ENCODE results near the gene APOL2. TPM values are rescaled to one million over a fixed set of nuclear protein-coding genes. Genes with fewer than 3 reads are reported as not detected.
"Not testable (repeated sequence)": the region's sequence is repeated elsewhere in the genome, so short reads cannot be mapped to it uniquely, and the experiment has no call there.

Gene APOL2
- total RNA-seq, 5 donors from 2014 or later (not counting 1 experiment from before 2014, with no cell fraction given): 38.3 to 80.7 (median 70.6) TPM

DNA sequence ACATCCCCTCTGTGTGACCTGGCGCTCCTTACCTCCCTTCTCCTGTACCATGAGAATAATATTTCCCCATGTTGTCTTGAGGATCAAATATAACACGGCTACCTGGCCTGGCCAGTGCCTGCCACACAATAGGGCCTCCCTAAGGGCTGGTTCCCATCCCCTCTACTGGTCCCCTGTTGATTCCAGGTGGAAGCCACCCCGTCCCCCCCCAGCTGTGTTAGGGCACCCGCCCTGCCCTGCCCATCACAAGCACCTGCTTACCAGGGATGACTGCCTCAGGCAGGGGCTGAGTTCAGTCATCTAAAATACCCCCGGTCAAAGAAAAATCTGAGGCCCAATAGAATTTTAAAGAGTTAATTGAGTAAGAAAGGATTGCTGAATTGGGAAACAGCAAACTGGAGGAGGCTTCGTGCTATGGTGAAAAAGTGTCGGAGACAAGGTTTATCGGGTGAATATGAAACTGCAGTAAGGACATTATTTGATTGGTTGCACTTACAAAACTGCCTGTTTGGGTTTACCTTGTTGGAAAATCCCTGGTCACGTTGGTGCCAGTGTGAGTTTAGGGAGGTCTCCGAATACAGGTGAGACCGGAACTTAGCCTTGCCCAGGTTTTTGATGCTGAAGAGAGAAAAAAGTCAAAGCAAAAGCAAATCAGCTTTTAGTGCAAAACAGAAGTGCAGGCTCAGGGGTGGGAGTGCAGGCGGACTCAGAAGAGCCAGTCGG, 18.8 kb upstream of the APOL2 start:
- ChIA-PET POLR2A (no interaction called here), CTCF (no interaction called here)
- 85% methylated on average over 9 of the region's 13 CpGs for WGBS (ENCODE audit: insufficient coverage)
- H3K4me1 Mint-ChIP-seq: peaks cover 43 to 62% (median 55%) of the 10 kb centered on the region in 3 donors
- Histone ChIP-seq H3K9me3 (no peaks in the 10 kb centered on the region), H3K4me1 (ENCODE audit: control insufficient read depth in 1 of 2, extremely low read depth in 1 of 2, insufficient read depth in 2 of 2, low read length in 2 of 2) (peaks cover 13 to 51% of the 10 kb centered on the region in 2 experiments), H3K36me3 (ENCODE audit: control insufficient read depth in 2 of 2, extremely low read depth in 1 of 2, insufficient read depth in 1 of 2, low read length in 1 of 2) (peaks cover 3 to 50% of the 10 kb centered on the region in 2 donors), H3K27ac (ENCODE audit: low read length) (peak overlapping the region; percentile 60), H3K4me3 (ENCODE audit: control insufficient read depth in 1 of 2, extremely low read depth in 1 of 2, low read length in 1 of 2) (no peak overlapping the region), H3K27me3 (replicated peaks in 1 of 2; ENCODE audit: control insufficient read depth in 2 of 2, extremely low read depth in 1 of 2, insufficient read depth in 2 of 2, low read length in 1 of 2) (no peaks in the 10 kb centered on the region)
- ATAC-seq (replicated peaks in 1 of 4): peak in 2 of 4 experiments; percentile 21 to 51
- H3K4me3 Mint-ChIP-seq: peak overlapping the region; percentile 10 to 55 (median 51)
- DNase-seq: peak in 3 of 35 experiments; percentile 10 to 44 (median 24)
- peaks cover 54% of the 10 kb centered on the region for H3K36me3 Mint-ChIP-seq
- H3K27ac Mint-ChIP-seq: peak overlapping the region; percentile 84 to 89
- H3K27me3 Mint-ChIP-seq: no peaks in the 10 kb centered on the region
- H3K9me3 Mint-ChIP-seq: no peaks in the 10 kb centered on the region

DNA sequence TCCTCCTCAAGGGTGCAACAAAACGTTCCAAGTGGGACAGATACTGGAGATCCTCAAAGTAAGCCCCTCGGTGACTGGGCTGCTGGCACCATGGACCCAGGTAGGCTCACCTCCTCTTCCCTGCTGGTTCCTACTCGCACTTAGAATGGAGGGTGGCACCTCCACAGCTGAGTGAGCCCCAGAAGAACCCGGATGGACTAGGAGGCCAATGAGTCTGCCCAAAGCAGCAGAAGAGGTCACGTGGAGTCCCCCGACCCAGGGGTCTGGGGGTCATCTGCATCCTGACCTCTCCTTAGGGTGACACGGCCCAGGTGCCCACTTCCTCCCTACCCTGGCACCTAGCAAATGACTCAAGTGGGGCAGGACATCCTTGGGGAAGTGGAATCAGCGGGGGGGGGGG, 18.0 kb upstream of the APOL2 start:
- no peaks in the 10 kb centered on the region for H3K27me3 Mint-ChIP-seq
- ATAC-seq (replicated peaks in 1 of 4): no peak
- 100% methylated on average over 5 of the region's 8 CpGs for WGBS (ENCODE audit: insufficient coverage)
- H3K4me1 Mint-ChIP-seq: peaks cover 52 to 69% (median 62%) of the 10 kb centered on the region in 3 donors
- H3K9me3 Mint-ChIP-seq: no peaks in the 10 kb centered on the region
- no peak overlapping the region for H3K4me3 ChIP-seq (ENCODE audit: control insufficient read depth in 1 of 2, extremely low read depth in 1 of 2, low read length in 1 of 2)
- no peaks in the 10 kb centered on the region for H3K9me3 ChIP-seq
- H3K27me3 ChIP-seq (replicated peaks in 1 of 2; ENCODE audit: control insufficient read depth in 2 of 2, extremely low read depth in 1 of 2, insufficient read depth in 2 of 2, low read length in 1 of 2): no peaks in the 10 kb centered on the region
- ChIA-PET POLR2A (no interaction called here), CTCF (no interaction called here)
- H3K27ac Mint-ChIP-seq: no peak overlapping the region
- peak in 1 of 35 experiments; percentile 12 for DNase-seq
- H3K27ac ChIP-seq (ENCODE audit: low read length): peak overlapping the region; percentile 60
- peaks cover 48% of the 10 kb centered on the region for H3K36me3 Mint-ChIP-seq
- H3K4me1 ChIP-seq (ENCODE audit: control insufficient read depth in 1 of 2, extremely low read depth in 1 of 2, insufficient read depth in 2 of 2, low read length in 2 of 2): peaks cover 14 to 57% of the 10 kb centered on the region in 2 experiments
- H3K36me3 ChIP-seq (ENCODE audit: control insufficient read depth in 2 of 2, extremely low read depth in 1 of 2, insufficient read depth in 1 of 2, low read length in 1 of 2): peaks cover 3 to 44% of the 10 kb centered on the region in 2 donors
- H3K4me3 Mint-ChIP-seq: no peak overlapping the region

DNA sequence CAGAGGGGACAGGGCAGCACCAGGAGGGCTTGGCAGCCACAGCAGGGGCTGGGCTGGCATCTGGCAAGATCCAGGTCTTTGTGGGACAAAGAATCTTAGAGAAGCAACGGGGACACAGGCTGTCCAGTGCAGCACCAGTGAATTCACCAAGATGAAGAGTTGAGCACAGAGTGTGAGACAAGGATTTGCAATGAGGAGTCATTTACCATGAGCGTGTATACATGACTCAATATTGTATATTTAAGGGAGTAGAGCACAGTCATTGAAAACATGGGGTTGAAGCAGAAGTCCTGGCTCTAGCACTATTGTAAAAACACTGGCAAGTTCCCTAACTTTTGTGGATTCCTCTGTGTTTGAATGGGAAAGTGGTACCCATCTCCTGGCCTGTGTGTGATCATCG, 17.2 kb upstream of the APOL2 start:
- H3K9me3 Mint-ChIP-seq: no peaks in the 10 kb centered on the region
- H3K27ac Mint-ChIP-seq: peak overlapping the region; percentile 73 to 78

DNA sequence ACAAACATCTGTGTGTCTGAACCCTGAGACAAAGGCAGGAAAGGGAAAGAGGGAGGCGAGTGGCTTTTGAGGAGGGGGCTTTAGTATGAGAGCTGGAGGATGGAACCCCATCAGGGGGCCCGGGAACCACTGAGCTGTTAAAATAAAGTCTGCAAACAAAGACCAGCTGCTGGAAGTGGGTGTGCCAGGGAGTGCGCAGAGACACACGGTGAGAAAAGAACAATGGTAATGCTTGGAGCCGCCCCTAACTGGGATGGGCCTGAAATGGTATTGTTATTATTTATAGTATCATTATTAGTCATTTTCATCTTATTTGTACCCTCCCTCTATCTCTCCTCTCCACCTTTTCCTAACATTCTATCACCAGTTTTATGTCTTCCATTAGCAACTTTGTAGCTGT, 16.2 kb upstream of the APOL2 start:
- POLR2A ChIA-PET: interaction anchor here in 1 of 2 donors (0.5 kb wide), 1 partner anchor 62 kb away, joined by 3 read pairs; no protein-coding TSS in a partner anchor
- peaks cover 32% of the 10 kb centered on the region for H3K36me3 Mint-ChIP-seq
- H3K9me3 Mint-ChIP-seq; H3K27ac ChIP-seq (ENCODE audit: low read length); H3K27me3 Mint-ChIP-seq; ATAC-seq (replicated peaks in 1 of 4); H3K9me3 ChIP-seq; H3K27me3 ChIP-seq (replicated peaks in 1 of 2; ENCODE audit: control insufficient read depth in 2 of 2, extremely low read depth in 1 of 2, insufficient read depth in 2 of 2, low read length in 1 of 2); DNase-seq; H3K4me3 ChIP-seq (ENCODE audit: control insufficient read depth in 1 of 2, extremely low read depth in 1 of 2, low read length in 1 of 2): not testable (repeated sequence)
- H3K4me1 Mint-ChIP-seq: peaks cover 52 to 71% (median 62%) of the 10 kb centered on the region in 3 donors
- H3K4me3 Mint-ChIP-seq: peak overlapping the region in 2 of 3 donors; percentile 28 to 96
- H3K27ac Mint-ChIP-seq: peak overlapping the region; percentile 73 to 78
- peaks cover 14 to 60% of the 10 kb centered on the region in 2 experiments for H3K4me1 ChIP-seq (ENCODE audit: control insufficient read depth in 1 of 2, extremely low read depth in 1 of 2, insufficient read depth in 2 of 2, low read length in 2 of 2)
- CTCF ChIA-PET: interaction anchor here in 1 of 2 donors (0.7 kb wide), 1 partner anchor 16 kb away, joined by 3 read pairs; the partner anchor contains the start of gene APOL2
- H3K36me3 ChIP-seq (ENCODE audit: control insufficient read depth in 2 of 2, extremely low read depth in 1 of 2, insufficient read depth in 1 of 2, low read length in 1 of 2): peaks cover 3 to 28% of the 10 kb centered on the region in 2 donors
- WGBS (ENCODE audit: insufficient coverage): no CpG with 5 or more reads among the region's 5 CpGs

More for the DNA sequence above, 17.2 kb upstream of the APOL2 start:
- peaks cover 14 to 60% of the 10 kb centered on the region in 2 experiments for H3K4me1 ChIP-seq (ENCODE audit: control insufficient read depth in 1 of 2, extremely low read depth in 1 of 2, insufficient read depth in 2 of 2, low read length in 2 of 2)
- no peak overlapping the region for H3K27ac ChIP-seq (ENCODE audit: low read length)
- no peak for ATAC-seq (replicated peaks in 1 of 4)
- no peak for DNase-seq
- H3K4me3 ChIP-seq (ENCODE audit: control insufficient read depth in 1 of 2, extremely low read depth in 1 of 2, low read length in 1 of 2): no peak overlapping the region
- H3K4me1 Mint-ChIP-seq: peaks cover 52 to 74% (median 62%) of the 10 kb centered on the region in 3 donors
- H3K36me3 Mint-ChIP-seq: peaks cover 40% of the 10 kb centered on the region
- H3K27me3 Mint-ChIP-seq: no peaks in the 10 kb centered on the region
- CTCF ChIA-PET: no interaction called here
- WGBS (ENCODE audit: insufficient coverage): 90% methylated on average over 2 of the region's 3 CpGs
- H3K27me3 ChIP-seq (replicated peaks in 1 of 2; ENCODE audit: control insufficient read depth in 2 of 2, extremely low read depth in 1 of 2, insufficient read depth in 2 of 2, low read length in 1 of 2): no peaks in the 10 kb centered on the region
- peaks cover 3 to 37% of the 10 kb centered on the region in 2 donors for H3K36me3 ChIP-seq (ENCODE audit: control insufficient read depth in 2 of 2, extremely low read depth in 1 of 2, insufficient read depth in 1 of 2, low read length in 1 of 2)
- H3K4me3 Mint-ChIP-seq: no peak overlapping the region
- no peaks in the 10 kb centered on the region for H3K9me3 ChIP-seq
- POLR2A ChIA-PET: no interaction called here

DNA sequence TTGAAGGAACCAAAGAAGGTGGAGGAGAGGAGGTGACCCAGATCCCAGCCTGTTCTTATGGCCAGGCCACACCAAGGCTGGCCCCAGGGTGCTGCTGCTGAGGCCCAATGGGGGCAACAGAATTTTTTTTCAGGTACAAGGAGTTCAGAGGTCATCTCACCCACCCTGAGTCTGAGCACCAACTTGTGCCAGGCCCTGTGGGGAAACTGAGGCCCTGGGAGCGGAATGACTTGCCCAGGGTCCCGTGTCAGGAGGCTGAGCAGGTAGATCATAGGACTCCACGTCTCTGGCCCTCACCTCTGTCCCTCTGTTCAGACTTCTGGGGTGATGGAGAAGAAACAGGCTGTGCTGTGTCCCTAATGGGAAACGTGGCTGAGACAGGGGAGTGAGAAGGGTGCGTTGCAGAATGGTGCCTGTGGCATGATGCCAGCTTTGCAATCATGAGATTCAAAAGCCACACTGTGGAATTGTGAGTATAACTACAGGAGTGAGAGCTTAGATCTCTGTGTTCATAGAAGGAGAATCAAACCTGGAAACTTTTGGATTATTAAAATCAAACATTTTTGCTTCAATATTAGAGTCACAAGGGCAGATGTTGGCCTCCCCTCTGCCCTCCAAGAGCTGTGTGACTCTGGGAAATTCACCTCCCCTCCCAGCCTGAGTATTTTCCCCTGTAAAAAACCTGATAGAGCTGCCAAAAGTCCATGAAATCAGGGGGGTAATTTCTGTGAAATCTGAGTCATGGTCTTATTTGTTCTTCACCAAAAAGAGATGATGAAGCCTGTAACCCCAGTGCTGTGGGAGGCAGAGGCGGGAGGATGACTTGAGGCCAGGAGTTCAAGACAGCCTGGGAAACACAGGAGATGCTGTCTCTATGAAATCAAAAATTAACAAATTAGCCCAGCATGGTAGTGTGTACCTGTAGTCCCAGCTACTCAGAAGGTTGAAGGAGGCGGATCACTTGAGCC, 14.5 kb upstream of the APOL2 start:
- Mint-ChIP-seq H3K36me3 (peaks cover 26% of the 10 kb centered on the region), H3K4me3 (peak overlapping the region; percentile 96 to 98 (median 96)), H3K4me1 (peaks cover 45 to 65% (median 55%) of the 10 kb centered on the region in 3 donors), H3K27me3 (no peaks in the 10 kb centered on the region), H3K9me3 (no peaks in the 10 kb centered on the region), H3K27ac (peak overlapping the region; percentile 97)
- ChIA-PET CTCF (interaction anchor here (0.6 to 1.2 kb wide), 2 partner anchors 15 to 187 kb away, joined by 5 to 6 read pairs; partner anchors contain the start of gene APOL2 (in 1 of the 2)), POLR2A (interaction anchor here in 1 of 2 donors (0.7 to 1.1 kb wide), 2 partner anchors 11 to 15 kb away, joined by 3 read pairs; partner anchors contain the start of gene APOL2)
- peak overlapping the region; percentile 75 for H3K27ac ChIP-seq (ENCODE audit: low read length)
- H3K9me3 ChIP-seq: no peaks in the 10 kb centered on the region
- DNase-seq (peak in 1 of 35 experiments; percentile 29), ATAC-seq (replicated peaks in 1 of 4) (peak in 2 of 4 experiments; percentile 5 to 18)
- whole genome bisulfite sequencing (ENCODE audit: insufficient coverage): 42% methylated on average over 5 of the region's 7 CpGs
- H3K36me3 ChIP-seq (ENCODE audit: control insufficient read depth in 2 of 2, extremely low read depth in 1 of 2, insufficient read depth in 1 of 2, low read length in 1 of 2): peaks cover 3 to 16% of the 10 kb centered on the region in 2 donors
- peak overlapping the region; percentile 54 to 83 for H3K4me3 ChIP-seq (ENCODE audit: control insufficient read depth in 1 of 2, extremely low read depth in 1 of 2, low read length in 1 of 2)
- no peaks in the 10 kb centered on the region for H3K27me3 ChIP-seq (replicated peaks in 1 of 2; ENCODE audit: control insufficient read depth in 2 of 2, extremely low read depth in 1 of 2, insufficient read depth in 2 of 2, low read length in 1 of 2)
- H3K4me1 ChIP-seq (ENCODE audit: control insufficient read depth in 1 of 2, extremely low read depth in 1 of 2, insufficient read depth in 2 of 2, low read length in 2 of 2): peaks cover 10 to 50% of the 10 kb centered on the region in 2 experiments

Data from T-cell (primary cell).